HEK293 (cell line): Measurements from ENCODE around the gene CXCL11.
"Not testable (repeated sequence)": the region's sequence is repeated elsewhere in the genome, so short reads cannot be mapped to it uniquely, and the experiment has no call there.

Experiments used
- FEZF1 ChIP-seq: fragments of 450-650 bp; formaldehyde crosslinking; IDR thresholded peaks from 2 replicates; pipeline ENCODE4 v1.5.1; 2016; ENCODE audit warnings: missing biosample characterization, missing genetic modification characterization
- SCRT1 ChIP-seq: fragments of 450-650 bp; formaldehyde crosslinking; IDR thresholded peaks from 2 replicates; pipeline ENCODE4 v1.5.1; 2016; ENCODE audit warnings: missing biosample characterization, missing genetic modification characterization, borderline replicate concordance
- ZBTB1 ChIP-seq: fragments of 450-650 bp; formaldehyde crosslinking; IDR thresholded peaks from 2 replicates; pipeline ENCODE4 v1.5.1; 2016; ENCODE audit warnings: missing biosample characterization, missing genetic modification characterization
- ZBTB49 ChIP-seq: fragments of 450-650 bp; formaldehyde crosslinking; IDR thresholded peaks from 2 replicates; pipeline ENCODE4 v1.5.1; 2016; ENCODE audit warnings: missing biosample characterization, missing genetic modification characterization, low read depth
- ZBTB7A ChIP-seq: fragments of 450-650 bp; formaldehyde crosslinking; IDR thresholded peaks from 2 replicates; pipeline ENCODE4 v1.5.1; 2016; ENCODE audit warnings: low read depth, missing biosample characterization, missing genetic modification characterization
- ZNF175 ChIP-seq: fragments of 450-650 bp; formaldehyde crosslinking; IDR thresholded peaks from 2 replicates; pipeline ENCODE4 v1.5.1; 2016; ENCODE audit warnings: missing biosample characterization, missing genetic modification characterization
- ZNF639 ChIP-seq: fragments of 450-650 bp; formaldehyde crosslinking; IDR thresholded peaks from 2 replicates; pipeline ENCODE4 v1.5.1; 2016; ENCODE audit warnings: missing biosample characterization, missing genetic modification characterization
- TF ChIP-seq, protein P1 (sequence below): fragments of 450-650 bp; formaldehyde crosslinking; IDR thresholded peaks from 2 replicates; pipeline ENCODE4 v1.5.1; 2016; ENCODE audit warnings: missing biosample characterization, missing genetic modification characterization
- TF ChIP-seq, protein P2 (sequence below): fragments of 450-650 bp; formaldehyde crosslinking; IDR thresholded peaks from 2 replicates; pipeline ENCODE4 v1.5.1; 2016; ENCODE audit warnings: missing biosample characterization, missing genetic modification characterization
- TF ChIP-seq, protein P3 (sequence below): fragments of 450-650 bp; formaldehyde crosslinking; IDR thresholded peaks from 2 replicates; pipeline ENCODE4 v1.5.1; 2016; ENCODE audit warnings: missing biosample characterization, missing genetic modification characterization
- TF ChIP-seq, protein P4 (sequence below): fragments of 450-650 bp; formaldehyde crosslinking; IDR thresholded peaks from 2 replicates; pipeline ENCODE4 v1.5.1; 2016; ENCODE audit warnings: missing biosample characterization, missing genetic modification characterization

DNA sequence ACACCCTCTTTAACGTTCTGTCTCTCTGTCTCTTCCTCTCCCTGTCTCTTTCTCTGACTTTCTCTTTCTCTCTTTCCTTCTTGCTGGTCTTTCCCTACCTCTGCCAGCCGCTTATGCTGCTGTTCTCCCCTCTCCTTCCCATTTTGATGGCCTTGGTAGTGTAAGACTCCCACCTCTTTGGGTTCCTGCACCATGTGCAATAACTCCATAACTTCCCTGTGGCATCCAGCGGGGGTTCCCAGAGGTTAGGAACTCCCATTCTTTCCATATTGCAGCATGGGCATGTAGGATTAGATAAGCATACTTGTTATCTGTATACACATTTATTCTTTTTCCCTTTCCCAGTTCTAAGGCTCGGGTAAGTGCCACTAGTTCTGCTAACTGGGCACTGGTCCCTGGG is 8.8 kb upstream of the CXCL11 start:
- TF ChIP-seq, protein P1, sequence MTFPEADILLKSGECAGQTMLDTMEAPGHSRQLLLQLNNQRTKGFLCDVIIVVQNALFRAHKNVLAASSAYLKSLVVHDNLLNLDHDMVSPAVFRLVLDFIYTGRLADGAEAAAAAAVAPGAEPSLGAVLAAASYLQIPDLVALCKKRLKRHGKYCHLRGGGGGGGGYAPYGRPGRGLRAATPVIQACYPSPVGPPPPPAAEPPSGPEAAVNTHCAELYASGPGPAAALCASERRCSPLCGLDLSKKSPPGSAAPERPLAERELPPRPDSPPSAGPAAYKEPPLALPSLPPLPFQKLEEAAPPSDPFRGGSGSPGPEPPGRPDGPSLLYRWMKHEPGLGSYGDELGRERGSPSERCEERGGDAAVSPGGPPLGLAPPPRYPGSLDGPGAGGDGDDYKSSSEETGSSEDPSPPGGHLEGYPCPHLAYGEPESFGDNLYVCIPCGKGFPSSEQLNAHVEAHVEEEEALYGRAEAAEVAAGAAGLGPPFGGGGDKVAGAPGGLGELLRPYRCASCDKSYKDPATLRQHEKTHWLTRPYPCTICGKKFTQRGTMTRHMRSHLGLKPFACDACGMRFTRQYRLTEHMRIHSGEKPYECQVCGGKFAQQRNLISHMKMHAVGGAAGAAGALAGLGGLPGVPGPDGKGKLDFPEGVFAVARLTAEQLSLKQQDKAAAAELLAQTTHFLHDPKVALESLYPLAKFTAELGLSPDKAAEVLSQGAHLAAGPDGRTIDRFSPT, result not testable (repeated sequence)
- TF ChIP-seq SCRT1 (tag by site-specific recombination); ZNF175 (tag by site-specific recombination); ZBTB1; ZBTB49 (tag by site-specific recombination); ZNF639 (tag by site-specific recombination); FEZF1 (tag by site-specific recombination); ZBTB7A (tag by site-specific recombination): not testable (repeated sequence)
- TF ChIP-seq, protein P2, sequence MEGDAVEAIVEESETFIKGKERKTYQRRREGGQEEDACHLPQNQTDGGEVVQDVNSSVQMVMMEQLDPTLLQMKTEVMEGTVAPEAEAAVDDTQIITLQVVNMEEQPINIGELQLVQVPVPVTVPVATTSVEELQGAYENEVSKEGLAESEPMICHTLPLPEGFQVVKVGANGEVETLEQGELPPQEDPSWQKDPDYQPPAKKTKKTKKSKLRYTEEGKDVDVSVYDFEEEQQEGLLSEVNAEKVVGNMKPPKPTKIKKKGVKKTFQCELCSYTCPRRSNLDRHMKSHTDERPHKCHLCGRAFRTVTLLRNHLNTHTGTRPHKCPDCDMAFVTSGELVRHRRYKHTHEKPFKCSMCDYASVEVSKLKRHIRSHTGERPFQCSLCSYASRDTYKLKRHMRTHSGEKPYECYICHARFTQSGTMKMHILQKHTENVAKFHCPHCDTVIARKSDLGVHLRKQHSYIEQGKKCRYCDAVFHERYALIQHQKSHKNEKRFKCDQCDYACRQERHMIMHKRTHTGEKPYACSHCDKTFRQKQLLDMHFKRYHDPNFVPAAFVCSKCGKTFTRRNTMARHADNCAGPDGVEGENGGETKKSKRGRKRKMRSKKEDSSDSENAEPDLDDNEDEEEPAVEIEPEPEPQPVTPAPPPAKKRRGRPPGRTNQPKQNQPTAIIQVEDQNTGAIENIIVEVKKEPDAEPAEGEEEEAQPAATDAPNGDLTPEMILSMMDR, result not testable (repeated sequence)
- TF ChIP-seq, protein P3, sequence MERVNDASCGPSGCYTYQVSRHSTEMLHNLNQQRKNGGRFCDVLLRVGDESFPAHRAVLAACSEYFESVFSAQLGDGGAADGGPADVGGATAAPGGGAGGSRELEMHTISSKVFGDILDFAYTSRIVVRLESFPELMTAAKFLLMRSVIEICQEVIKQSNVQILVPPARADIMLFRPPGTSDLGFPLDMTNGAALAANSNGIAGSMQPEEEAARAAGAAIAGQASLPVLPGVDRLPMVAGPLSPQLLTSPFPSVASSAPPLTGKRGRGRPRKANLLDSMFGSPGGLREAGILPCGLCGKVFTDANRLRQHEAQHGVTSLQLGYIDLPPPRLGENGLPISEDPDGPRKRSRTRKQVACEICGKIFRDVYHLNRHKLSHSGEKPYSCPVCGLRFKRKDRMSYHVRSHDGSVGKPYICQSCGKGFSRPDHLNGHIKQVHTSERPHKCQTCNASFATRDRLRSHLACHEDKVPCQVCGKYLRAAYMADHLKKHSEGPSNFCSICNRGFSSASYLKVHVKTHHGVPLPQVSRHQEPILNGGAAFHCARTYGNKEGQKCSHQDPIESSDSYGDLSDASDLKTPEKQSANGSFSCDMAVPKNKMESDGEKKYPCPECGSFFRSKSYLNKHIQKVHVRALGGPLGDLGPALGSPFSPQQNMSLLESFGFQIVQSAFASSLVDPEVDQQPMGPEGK (tag by site-specific recombination), result not testable (repeated sequence)
- TF ChIP-seq, protein P4, sequence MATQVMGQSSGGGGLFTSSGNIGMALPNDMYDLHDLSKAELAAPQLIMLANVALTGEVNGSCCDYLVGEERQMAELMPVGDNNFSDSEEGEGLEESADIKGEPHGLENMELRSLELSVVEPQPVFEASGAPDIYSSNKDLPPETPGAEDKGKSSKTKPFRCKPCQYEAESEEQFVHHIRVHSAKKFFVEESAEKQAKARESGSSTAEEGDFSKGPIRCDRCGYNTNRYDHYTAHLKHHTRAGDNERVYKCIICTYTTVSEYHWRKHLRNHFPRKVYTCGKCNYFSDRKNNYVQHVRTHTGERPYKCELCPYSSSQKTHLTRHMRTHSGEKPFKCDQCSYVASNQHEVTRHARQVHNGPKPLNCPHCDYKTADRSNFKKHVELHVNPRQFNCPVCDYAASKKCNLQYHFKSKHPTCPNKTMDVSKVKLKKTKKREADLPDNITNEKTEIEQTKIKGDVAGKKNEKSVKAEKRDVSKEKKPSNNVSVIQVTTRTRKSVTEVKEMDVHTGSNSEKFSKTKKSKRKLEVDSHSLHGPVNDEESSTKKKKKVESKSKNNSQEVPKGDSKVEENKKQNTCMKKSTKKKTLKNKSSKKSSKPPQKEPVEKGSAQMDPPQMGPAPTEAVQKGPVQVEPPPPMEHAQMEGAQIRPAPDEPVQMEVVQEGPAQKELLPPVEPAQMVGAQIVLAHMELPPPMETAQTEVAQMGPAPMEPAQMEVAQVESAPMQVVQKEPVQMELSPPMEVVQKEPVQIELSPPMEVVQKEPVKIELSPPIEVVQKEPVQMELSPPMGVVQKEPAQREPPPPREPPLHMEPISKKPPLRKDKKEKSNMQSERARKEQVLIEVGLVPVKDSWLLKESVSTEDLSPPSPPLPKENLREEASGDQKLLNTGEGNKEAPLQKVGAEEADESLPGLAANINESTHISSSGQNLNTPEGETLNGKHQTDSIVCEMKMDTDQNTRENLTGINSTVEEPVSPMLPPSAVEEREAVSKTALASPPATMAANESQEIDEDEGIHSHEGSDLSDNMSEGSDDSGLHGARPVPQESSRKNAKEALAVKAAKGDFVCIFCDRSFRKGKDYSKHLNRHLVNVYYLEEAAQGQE, result not testable (repeated sequence)
